HG03469 (cell line): ENCODE measurements around the gene LACC1.

ENCODE experiments used
- ATAC-seq: cut with Tn5 transposase; IDR thresholded peaks from one replicate; pipeline ENCODE4 v1.9.1; 2021; ENCODE audit warnings: mild to moderate bottlenecking, moderate library complexity, moderate number of reproducible peaks; ENCODE audit not compliant: unreplicated experiment

The LACC1 gene

GRCh38 chr13:43879755-43880181, at the start of gene LACC1:
TSS of gene LACC1 (plus strand) at chr13:43879904. CDS start at chr13:43880986, 1,082 bp downstream.
- no peak for ATAC-seq

- ATAC-seq = no peak
Observed at GRCh38 chr13:43830497-43830881, 49.2 kb upstream of the LACC1 start.

- no peak for ATAC-seq
Observed at GRCh38 chr13:43831088-43831487, 48.6 kb upstream of the LACC1 start.

- no peak for ATAC-seq
Observed at GRCh38 chr13:43835701-43836100, 44.0 kb upstream of the LACC1 start.

GRCh38 chr13:43838909-43839308, 40.8 kb upstream of the LACC1 start:
- ATAC-seq = no peak

- no peak for ATAC-seq
Observed at GRCh38 chr13:43846496-43847158, 33.1 kb upstream of the LACC1 start.

- no peak for ATAC-seq
Observed at GRCh38 chr13:43848001-43848649, 31.6 kb upstream of the LACC1 start.

GRCh38 chr13:43850873-43851272, 28.8 kb upstream of the LACC1 start:
- ATAC-seq = no peak

GRCh38 chr13:43852923-43853404, 26.7 kb upstream of the LACC1 start:
- no peak for ATAC-seq

GRCh38 chr13:43861863-43862262, 17.8 kb upstream of the LACC1 start:
- ATAC-seq = no peak

GRCh38 chr13:43864921-43865320, 14.8 kb upstream of the LACC1 start:
- no peak for ATAC-seq

- ATAC-seq = no peak
Observed at GRCh38 chr13:43865892-43866291, 13.8 kb upstream of the LACC1 start.

GRCh38 chr13:43872181-43872580, 7.5 kb upstream of the LACC1 start:
- no peak for ATAC-seq

GRCh38 chr13:43874504-43875092, 5.1 kb upstream of the LACC1 start:
- ATAC-seq = no peak

GRCh38 chr13:43876366-43876765, 3.3 kb upstream of the LACC1 start:
- ATAC-seq = no peak

GRCh38 chr13:43877326-43877725, 2.4 kb upstream of the LACC1 start:
- ATAC-seq = no peak

- ATAC-seq = no peak
Observed at GRCh38 chr13:43877766-43878165, 1.9 kb upstream of the LACC1 start.

GRCh38 chr13:43878892-43879754, 581 bp upstream of the LACC1 start, which contains the start of gene CCDC122:
TSS of gene CCDC122 (minus strand) at chr13:43879740. CDS start at chr13:43869376, 10,364 bp downstream.
- peak; percentile 66 for ATAC-seq

- no peak for ATAC-seq
Observed at GRCh38 chr13:43880214-43880855, 631 bp downstream of the LACC1 start.

GRCh38 chr13:43880926-43881325, 1.2 kb downstream of the LACC1 start:
- ATAC-seq = no peak
